ENCODE measurements around the gene MVB12A. TPM values are rescaled to one million over a fixed set of nuclear protein-coding genes. Genes with fewer than 3 reads are reported as not detected.

Gene MVB12A
- polyA plus RNA-seq, 3 donors: 43.2 to 47.8 (median 43.7) TPM

DNA sequence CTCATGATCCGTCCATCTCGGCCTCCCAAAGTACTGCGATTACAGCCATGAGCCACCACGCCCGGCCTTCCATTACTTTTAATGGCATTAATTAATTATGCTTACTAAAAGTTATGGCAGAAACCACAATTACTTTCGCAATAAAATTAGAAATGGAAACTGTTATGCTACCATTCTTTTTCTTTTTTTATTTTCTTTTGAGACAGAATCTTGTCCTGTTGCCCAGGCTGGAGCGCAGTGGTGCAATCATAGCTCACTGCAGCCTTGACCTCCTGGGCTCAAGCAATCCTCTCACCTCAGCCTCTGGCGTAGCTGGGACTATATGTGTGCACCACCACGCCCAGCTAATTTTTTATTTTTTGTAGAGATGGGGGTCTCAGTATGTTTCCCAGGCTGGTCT is 9.9 kb upstream of the MVB12A start:
- intact Hi-C loops (cut with micrococcal nuclease): no loop called here
- no peaks in the 10 kb centered on the region for H3K27me3 Mint-ChIP-seq (ENCODE audit: low read depth in 3 of 3)
- WGBS (ENCODE audit: insufficient coverage): 90% methylated on average over 2 of the region's 9 CpGs
- peaks cover 25% of the 10 kb centered on the region for H4K20me1 ChIP-seq (ENCODE audit: insufficient read depth, low read length)
- TF ChIP-seq, protein P1, sequence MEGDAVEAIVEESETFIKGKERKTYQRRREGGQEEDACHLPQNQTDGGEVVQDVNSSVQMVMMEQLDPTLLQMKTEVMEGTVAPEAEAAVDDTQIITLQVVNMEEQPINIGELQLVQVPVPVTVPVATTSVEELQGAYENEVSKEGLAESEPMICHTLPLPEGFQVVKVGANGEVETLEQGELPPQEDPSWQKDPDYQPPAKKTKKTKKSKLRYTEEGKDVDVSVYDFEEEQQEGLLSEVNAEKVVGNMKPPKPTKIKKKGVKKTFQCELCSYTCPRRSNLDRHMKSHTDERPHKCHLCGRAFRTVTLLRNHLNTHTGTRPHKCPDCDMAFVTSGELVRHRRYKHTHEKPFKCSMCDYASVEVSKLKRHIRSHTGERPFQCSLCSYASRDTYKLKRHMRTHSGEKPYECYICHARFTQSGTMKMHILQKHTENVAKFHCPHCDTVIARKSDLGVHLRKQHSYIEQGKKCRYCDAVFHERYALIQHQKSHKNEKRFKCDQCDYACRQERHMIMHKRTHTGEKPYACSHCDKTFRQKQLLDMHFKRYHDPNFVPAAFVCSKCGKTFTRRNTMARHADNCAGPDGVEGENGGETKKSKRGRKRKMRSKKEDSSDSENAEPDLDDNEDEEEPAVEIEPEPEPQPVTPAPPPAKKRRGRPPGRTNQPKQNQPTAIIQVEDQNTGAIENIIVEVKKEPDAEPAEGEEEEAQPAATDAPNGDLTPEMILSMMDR (IDR thresholded peaks at IDR 0.05): no peak
- no peak overlapping the region for H3K27ac ChIP-seq (ENCODE audit: low read depth in 1 of 2, low read length in 2 of 2)
- H2AFZ ChIP-seq (ENCODE audit: insufficient read depth, low read depth, low read length, poor library complexity, severe bottlenecking): no peak overlapping the region
- H3K4me3 ChIP-seq (replicated peaks in 1 of 3; ENCODE audit: low read depth in 2 of 3, low read length in 3 of 3): no peak overlapping the region
- peaks cover 20 to 28% of the 10 kb centered on the region in 2 donors for H3K4me1 ChIP-seq (ENCODE audit: control insufficient read depth in 1 of 2, insufficient read depth in 2 of 2, low read length in 2 of 2)
- H3K9me3 Mint-ChIP-seq: peaks cover 0 to 2% (median 0%) of the 10 kb centered on the region in 7 donors
- peaks cover 33 to 47% of the 10 kb centered on the region in 2 donors for H3K36me3 Mint-ChIP-seq
- H3K27me3 ChIP-seq (ENCODE audit: control insufficient read depth in 2 of 2, insufficient read depth in 2 of 2, low read length in 2 of 2): no peaks in the 10 kb centered on the region
- H3K79me2 ChIP-seq (ENCODE audit: insufficient read depth, low read length): peaks cover 50% of the 10 kb centered on the region
- H3K4me3 Mint-ChIP-seq: no peak overlapping the region
- DNase-seq: no peak
- H3K27ac Mint-ChIP-seq: peak overlapping the region in 1 of 7 donors; percentile 31
- H3K9me3 ChIP-seq (replicated peaks in 1 of 2; ENCODE audit: control insufficient read depth in 1 of 2, insufficient read depth in 1 of 2, low read length in 2 of 2): no peaks in the 10 kb centered on the region
- no peak overlapping the region for H3K9ac ChIP-seq (ENCODE audit: insufficient read depth, low read length, poor library complexity, severe bottlenecking)
- H3K36me3 ChIP-seq (replicated peaks in 1 of 2; ENCODE audit: control insufficient read depth in 1 of 2, insufficient read depth in 2 of 2, low read length in 2 of 2): peaks cover 34 to 45% of the 10 kb centered on the region in 2 donors
- H3K4me1 Mint-ChIP-seq: peaks cover 37% of the 10 kb centered on the region
- H3K4me2 ChIP-seq (replicated peaks; ENCODE audit: extremely low read depth, low read length, poor library complexity, severe bottlenecking): no peak overlapping the region

DNA sequence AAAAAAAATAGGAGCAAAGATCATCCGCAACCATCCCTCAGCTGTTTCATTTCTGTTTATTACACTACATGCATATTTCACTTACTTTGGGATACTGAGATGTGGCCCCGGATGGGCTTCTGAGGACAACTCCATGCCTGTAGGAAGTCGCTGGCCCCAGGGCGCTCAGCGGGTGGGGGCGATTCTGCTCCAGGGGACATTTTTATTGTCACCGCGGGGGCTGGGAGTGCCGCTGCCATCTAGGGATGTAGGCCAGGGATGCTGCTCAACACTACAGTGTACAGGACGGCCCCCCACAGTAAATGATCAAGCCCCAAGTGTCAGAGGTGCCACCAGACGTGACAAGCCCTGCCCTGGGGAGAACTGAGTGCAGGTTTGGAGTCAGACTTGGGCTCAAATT is 8.0 kb upstream of the MVB12A start:
- H4K20me1 ChIP-seq (ENCODE audit: insufficient read depth, low read length): peaks cover 25% of the 10 kb centered on the region
- no peak overlapping the region for H3K4me2 ChIP-seq (replicated peaks; ENCODE audit: extremely low read depth, low read length, poor library complexity, severe bottlenecking)
- TF ChIP-seq, protein P1 (IDR thresholded peaks at IDR 0.05): no peak

More for the DNA sequence above, 8.0 kb upstream of the MVB12A start:
- no peak overlapping the region for H2AFZ ChIP-seq (ENCODE audit: insufficient read depth, low read depth, low read length, poor library complexity, severe bottlenecking)
- Mint-ChIP-seq H3K27me3 (ENCODE audit: low read depth in 3 of 3) (no peaks in the 10 kb centered on the region), H3K4me1 (peaks cover 26% of the 10 kb centered on the region), H3K9me3 (peaks cover 0 to 2% (median 0%) of the 10 kb centered on the region in 7 donors), H3K36me3 (peaks cover 44 to 63% of the 10 kb centered on the region in 2 donors), H3K27ac (no peak overlapping the region), H3K4me3 (no peak overlapping the region)
- no peak for DNase-seq
- no peak overlapping the region for H3K4me3 ChIP-seq (replicated peaks in 1 of 3; ENCODE audit: low read depth in 2 of 3, low read length in 3 of 3)
- WGBS (ENCODE audit: insufficient coverage): 94% methylated on average over 10 of the region's 11 CpGs
- peaks cover 32% of the 10 kb centered on the region for H3K79me2 ChIP-seq (ENCODE audit: insufficient read depth, low read length)
- H3K4me1 ChIP-seq (ENCODE audit: control insufficient read depth in 1 of 2, insufficient read depth in 2 of 2, low read length in 2 of 2): peaks cover 10 to 14% of the 10 kb centered on the region in 2 donors
- no peaks in the 10 kb centered on the region for H3K9me3 ChIP-seq (replicated peaks in 1 of 2; ENCODE audit: control insufficient read depth in 1 of 2, insufficient read depth in 1 of 2, low read length in 2 of 2)
- no peak overlapping the region for H3K9ac ChIP-seq (ENCODE audit: insufficient read depth, low read length, poor library complexity, severe bottlenecking)
- peaks cover 36 to 56% of the 10 kb centered on the region in 2 donors for H3K36me3 ChIP-seq (replicated peaks in 1 of 2; ENCODE audit: control insufficient read depth in 1 of 2, insufficient read depth in 2 of 2, low read length in 2 of 2)
- intact Hi-C loops (cut with micrococcal nuclease): no loop called here
- H3K27ac ChIP-seq (ENCODE audit: low read depth in 1 of 2, low read length in 2 of 2): no peak overlapping the region
- no peaks in the 10 kb centered on the region for H3K27me3 ChIP-seq (ENCODE audit: control insufficient read depth in 2 of 2, insufficient read depth in 2 of 2, low read length in 2 of 2)

Measured in CD14-positive monocyte (primary cell).